ENCODE results near the gene LTF. TPM values are rescaled to one million over a fixed set of nuclear protein-coding genes. Genes with fewer than 3 reads are reported as not detected.
A peak's percentile ranks its signal among the peaks of the same experiment; 100 is the strongest.

Gene LTF
- total RNA-seq, 1 donor from 2014 or later, result under 0.01 TPM

DNA sequence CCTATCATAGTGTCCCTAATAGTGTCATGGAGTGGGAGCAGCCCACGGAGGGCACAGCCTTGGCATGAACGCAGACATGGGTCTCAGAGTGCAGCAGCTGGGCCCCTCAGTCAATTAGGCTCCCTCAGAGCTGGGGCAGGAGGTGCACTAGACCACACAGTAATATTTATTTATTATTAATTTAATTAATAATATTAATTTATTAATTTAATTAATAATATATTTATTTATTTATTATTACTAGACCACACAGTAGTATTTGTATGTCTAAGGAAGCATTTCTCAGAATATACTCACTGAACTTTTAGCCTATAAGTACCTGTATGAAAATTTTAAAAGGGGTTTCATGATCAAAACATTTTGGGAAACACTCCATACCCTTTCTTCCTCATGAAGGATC lies 63.1 kb downstream of the LTF start:
- Histone ChIP-seq H3K4me3 (ENCODE audit: low read depth, low read length) (no peak overlapping the region), H3K27me3 (ENCODE audit: control insufficient read depth, insufficient read depth, low read length) (no peaks in the 10 kb centered on the region), H3K36me3 (ENCODE audit: control insufficient read depth, insufficient read depth, low read length) (no peaks in the 10 kb centered on the region)
- TF ChIP-seq, protein P1, sequence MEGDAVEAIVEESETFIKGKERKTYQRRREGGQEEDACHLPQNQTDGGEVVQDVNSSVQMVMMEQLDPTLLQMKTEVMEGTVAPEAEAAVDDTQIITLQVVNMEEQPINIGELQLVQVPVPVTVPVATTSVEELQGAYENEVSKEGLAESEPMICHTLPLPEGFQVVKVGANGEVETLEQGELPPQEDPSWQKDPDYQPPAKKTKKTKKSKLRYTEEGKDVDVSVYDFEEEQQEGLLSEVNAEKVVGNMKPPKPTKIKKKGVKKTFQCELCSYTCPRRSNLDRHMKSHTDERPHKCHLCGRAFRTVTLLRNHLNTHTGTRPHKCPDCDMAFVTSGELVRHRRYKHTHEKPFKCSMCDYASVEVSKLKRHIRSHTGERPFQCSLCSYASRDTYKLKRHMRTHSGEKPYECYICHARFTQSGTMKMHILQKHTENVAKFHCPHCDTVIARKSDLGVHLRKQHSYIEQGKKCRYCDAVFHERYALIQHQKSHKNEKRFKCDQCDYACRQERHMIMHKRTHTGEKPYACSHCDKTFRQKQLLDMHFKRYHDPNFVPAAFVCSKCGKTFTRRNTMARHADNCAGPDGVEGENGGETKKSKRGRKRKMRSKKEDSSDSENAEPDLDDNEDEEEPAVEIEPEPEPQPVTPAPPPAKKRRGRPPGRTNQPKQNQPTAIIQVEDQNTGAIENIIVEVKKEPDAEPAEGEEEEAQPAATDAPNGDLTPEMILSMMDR (IDR thresholded peaks at IDR 0.05; ENCODE audit: insufficient read depth, low read length, severe bottlenecking), result no peak
- FAIRE-seq (no peak), DNase-seq (ENCODE audit: low read depth) (no peak)

DNA sequence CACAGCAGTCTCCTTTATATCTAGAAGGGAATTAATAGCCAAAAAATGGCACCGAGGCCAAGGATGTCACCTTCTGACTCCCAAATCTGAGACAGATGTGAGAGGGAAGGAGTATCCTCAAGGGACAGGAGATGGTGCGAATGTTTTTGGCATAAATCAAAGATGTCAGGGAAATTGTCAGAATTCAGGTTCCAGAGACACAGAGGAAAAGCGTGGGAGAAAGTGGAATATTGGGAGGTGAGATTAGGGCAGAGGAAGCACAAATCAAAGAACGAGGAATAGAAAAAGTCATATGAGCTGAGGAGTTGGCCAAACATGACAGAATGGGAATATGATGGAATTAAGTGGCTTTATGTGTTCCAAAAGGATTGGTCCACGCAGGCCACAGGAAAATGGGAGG lies 63.9 kb downstream of the LTF start:
- TF ChIP-seq, protein P1 (IDR thresholded peaks at IDR 0.05; ENCODE audit: insufficient read depth, low read length, severe bottlenecking), result no peak
- H3K36me3 ChIP-seq (ENCODE audit: control insufficient read depth, insufficient read depth, low read length), result no peaks in the 10 kb centered on the region
- no peak for FAIRE-seq
- no peak for DNase-seq (ENCODE audit: low read depth)
- H3K4me3 ChIP-seq (ENCODE audit: low read depth, low read length), result no peak overlapping the region
- H3K27me3 ChIP-seq (ENCODE audit: control insufficient read depth, insufficient read depth, low read length), result no peaks in the 10 kb centered on the region

DNA sequence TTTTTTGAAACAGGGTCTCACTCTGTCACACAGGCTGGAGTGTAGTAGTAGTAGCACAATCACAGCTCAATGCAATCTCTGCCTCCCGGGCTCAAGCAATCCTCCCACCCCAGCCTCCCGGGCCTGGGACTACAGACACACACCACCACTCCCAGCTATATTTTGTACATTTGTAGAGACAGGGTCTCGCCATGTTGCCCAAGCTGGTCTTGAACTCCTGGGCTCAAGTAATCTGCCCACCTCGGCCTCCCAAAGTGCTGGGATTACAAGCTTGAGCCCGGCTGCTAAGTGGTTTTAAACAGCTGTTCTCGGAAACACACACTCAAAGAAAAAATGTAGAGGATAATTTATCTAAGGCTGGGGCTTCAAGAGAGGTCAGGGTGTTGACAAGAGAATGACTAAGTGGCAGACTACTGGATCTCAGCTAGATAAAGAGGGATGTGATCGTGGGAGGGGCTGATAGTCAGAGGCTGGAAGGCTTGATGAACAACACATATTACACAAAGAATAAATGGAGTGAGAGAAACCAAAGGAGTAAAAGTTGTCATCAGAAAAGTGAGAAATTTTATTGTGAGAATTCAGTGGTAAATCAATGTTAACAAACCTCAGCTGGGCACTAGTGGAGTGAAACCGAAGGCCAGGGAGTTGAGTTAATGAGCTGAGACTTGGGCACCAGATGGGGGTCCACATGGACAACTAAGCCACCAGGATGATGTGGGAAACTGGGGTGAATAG lies 64.5 kb downstream of the LTF start:
- TF ChIP-seq, protein P1 (IDR thresholded peaks at IDR 0.05; ENCODE audit: insufficient read depth, low read length, severe bottlenecking), result no peak
- Histone ChIP-seq H3K27me3 (ENCODE audit: control insufficient read depth, insufficient read depth, low read length) (no peaks in the 10 kb centered on the region), H3K36me3 (ENCODE audit: control insufficient read depth, insufficient read depth, low read length) (no peaks in the 10 kb centered on the region), H3K4me3 (ENCODE audit: low read depth, low read length) (no peak overlapping the region)
- DNase-seq (ENCODE audit: low read depth) (peak; percentile 75), FAIRE-seq (no peak)

DNA sequence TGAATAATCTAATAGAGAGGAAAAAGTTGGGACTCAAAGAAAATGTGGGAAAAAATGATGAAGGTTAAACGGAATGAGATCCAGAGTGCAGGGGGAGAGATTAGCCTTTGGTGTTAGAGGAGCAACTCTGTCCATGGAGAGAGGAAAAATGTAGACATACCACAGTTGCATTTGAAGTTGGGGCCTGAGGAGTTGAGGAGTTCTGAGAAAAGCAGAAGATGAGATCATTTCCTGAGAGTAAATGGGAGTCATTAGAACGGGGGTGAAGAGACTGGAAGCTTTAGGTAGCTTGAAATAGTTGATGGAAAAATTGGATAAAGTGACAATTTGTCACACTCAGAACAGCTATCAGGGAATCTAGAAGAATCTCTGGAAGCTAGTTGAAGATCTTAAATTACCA lies 65.1 kb downstream of the LTF start:
- TF ChIP-seq, protein P1 (IDR thresholded peaks at IDR 0.05; ENCODE audit: insufficient read depth, low read length, severe bottlenecking), result no peak
- Histone ChIP-seq H3K4me3 (ENCODE audit: low read depth, low read length) (no peak overlapping the region), H3K36me3 (ENCODE audit: control insufficient read depth, insufficient read depth, low read length) (no peaks in the 10 kb centered on the region), H3K27me3 (ENCODE audit: control insufficient read depth, insufficient read depth, low read length) (no peaks in the 10 kb centered on the region)
- no peak for FAIRE-seq
- DNase-seq (ENCODE audit: low read depth), result peak; percentile 54

DNA sequence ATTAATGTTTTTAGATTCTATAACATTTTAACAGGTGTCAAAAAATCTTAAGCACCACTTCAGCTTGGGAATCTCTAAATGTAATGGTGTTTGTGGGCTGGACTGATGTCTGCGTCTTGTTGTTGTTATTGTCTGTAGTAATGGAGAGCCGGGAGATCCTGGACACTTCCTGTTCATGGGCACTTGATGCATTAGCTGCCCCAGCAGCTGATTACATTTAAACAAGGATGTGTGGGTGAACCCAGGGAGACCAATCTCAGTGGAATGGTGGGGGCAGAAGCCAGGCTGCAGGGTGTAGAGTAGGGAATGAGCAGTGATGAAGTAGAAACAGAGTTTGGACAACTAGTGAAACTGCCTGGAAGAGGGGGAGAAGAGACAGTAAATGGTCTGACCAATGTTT lies 65.6 kb downstream of the LTF start:
- DNase-seq (ENCODE audit: low read depth) (no peak), FAIRE-seq (no peak)
- no peaks in the 10 kb centered on the region for H3K27me3 ChIP-seq (ENCODE audit: control insufficient read depth, insufficient read depth, low read length)
- no peaks in the 10 kb centered on the region for H3K36me3 ChIP-seq (ENCODE audit: control insufficient read depth, insufficient read depth, low read length)
- no peak overlapping the region for H3K4me3 ChIP-seq (ENCODE audit: low read depth, low read length)
- TF ChIP-seq, protein P1 (IDR thresholded peaks at IDR 0.05; ENCODE audit: insufficient read depth, low read length, severe bottlenecking), result no peak

Measured in bronchial epithelial cell (primary cell).